ENCODE data around the gene SDS. TPM values are rescaled to one million over a fixed set of nuclear protein-coding genes. Genes with fewer than 3 reads are reported as not detected.
A peak's percentile ranks its signal among the peaks of the same experiment; 100 is the strongest.

The SDS gene
- total RNA-seq, 1 donor from 2014 or later: not detected

DNA sequence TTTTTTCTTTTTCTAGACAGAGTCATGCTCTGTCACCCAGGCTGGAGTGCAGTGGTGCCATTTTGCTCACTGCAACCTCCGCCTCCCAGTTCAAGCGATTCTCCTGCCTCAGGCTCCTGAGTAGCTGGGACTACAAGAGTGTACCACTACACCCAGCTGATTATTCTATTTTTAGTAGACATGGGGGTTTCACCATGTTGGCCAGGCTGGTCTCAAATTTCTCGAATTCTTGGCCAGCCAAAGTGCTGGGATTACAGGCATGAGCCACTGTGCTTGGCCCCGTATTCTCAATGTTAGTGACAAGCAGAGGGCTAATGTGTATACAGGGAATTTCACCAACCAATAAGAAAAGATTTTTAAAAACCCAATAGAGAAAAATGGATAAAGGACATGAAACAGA, 36.9 kb downstream of the SDS start:
- Histone ChIP-seq H3K36me3 (peaks cover 26% of the 10 kb centered on the region), H3K4me1 (peaks cover 35% of the 10 kb centered on the region), H3K27me3 (ENCODE audit: low read depth) (no peaks in the 10 kb centered on the region), H3K9me3 (replicated peaks) (no peaks in the 10 kb centered on the region), H3K4me3 (no peak overlapping the region), H3K27ac (replicated peaks) (peak overlapping the region; percentile 71)
- no peak for TF ChIP-seq CTCF (IDR thresholded peaks at IDR 0.05; ENCODE audit: borderline replicate concordance)
- intact Hi-C loops (cut with micrococcal nuclease): no loop called here
- peak; percentile 21 for DNase-seq

GRCh38 chr12:113365639-113366395, 37.9 kb downstream of the SDS start:
- DNase-seq: no peak
- no peak for TF ChIP-seq CTCF (IDR thresholded peaks at IDR 0.05; ENCODE audit: borderline replicate concordance)
- H3K27me3 ChIP-seq (ENCODE audit: low read depth): no peaks in the 10 kb centered on the region
- intact Hi-C loops (cut with micrococcal nuclease): no loop called here
- H3K27ac ChIP-seq (replicated peaks): peak overlapping the region; percentile 71
- peaks cover 17% of the 10 kb centered on the region for H3K36me3 ChIP-seq
- peaks cover 36% of the 10 kb centered on the region for H3K4me1 ChIP-seq
- no peaks in the 10 kb centered on the region for H3K9me3 ChIP-seq (replicated peaks)
- no peak overlapping the region for H3K4me3 ChIP-seq

DNA sequence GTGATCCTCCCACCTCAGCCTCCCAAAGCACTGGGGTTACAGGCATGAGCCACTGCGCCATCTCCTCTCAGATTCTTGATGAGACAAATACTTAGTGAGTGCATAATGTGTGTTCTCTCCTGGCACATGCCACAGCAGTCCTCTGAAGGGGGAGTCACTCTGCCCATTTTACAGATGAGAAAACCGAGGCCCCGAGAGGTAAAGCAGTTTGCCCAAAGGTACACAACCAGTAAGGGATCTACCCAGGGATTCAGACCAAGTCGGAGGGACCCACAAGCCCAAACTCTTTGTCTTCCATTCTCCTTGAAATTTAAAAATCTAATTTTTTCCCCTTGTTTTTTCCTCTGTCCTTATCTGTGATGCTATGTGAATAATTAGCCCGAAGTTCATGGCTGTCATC, 39.0 kb downstream of the SDS start:
- Histone ChIP-seq H3K27me3 (ENCODE audit: low read depth) (no peaks in the 10 kb centered on the region), H3K36me3 (peaks cover 13% of the 10 kb centered on the region), H3K4me3 (no peak overlapping the region), H3K9me3 (replicated peaks) (no peaks in the 10 kb centered on the region), H3K27ac (replicated peaks) (peak overlapping the region; percentile 71), H3K4me1 (peaks cover 45% of the 10 kb centered on the region)
- intact Hi-C loops (cut with micrococcal nuclease): no loop called here
- no peak for TF ChIP-seq CTCF (IDR thresholded peaks at IDR 0.05; ENCODE audit: borderline replicate concordance)
- DNase-seq: no peak

DNA sequence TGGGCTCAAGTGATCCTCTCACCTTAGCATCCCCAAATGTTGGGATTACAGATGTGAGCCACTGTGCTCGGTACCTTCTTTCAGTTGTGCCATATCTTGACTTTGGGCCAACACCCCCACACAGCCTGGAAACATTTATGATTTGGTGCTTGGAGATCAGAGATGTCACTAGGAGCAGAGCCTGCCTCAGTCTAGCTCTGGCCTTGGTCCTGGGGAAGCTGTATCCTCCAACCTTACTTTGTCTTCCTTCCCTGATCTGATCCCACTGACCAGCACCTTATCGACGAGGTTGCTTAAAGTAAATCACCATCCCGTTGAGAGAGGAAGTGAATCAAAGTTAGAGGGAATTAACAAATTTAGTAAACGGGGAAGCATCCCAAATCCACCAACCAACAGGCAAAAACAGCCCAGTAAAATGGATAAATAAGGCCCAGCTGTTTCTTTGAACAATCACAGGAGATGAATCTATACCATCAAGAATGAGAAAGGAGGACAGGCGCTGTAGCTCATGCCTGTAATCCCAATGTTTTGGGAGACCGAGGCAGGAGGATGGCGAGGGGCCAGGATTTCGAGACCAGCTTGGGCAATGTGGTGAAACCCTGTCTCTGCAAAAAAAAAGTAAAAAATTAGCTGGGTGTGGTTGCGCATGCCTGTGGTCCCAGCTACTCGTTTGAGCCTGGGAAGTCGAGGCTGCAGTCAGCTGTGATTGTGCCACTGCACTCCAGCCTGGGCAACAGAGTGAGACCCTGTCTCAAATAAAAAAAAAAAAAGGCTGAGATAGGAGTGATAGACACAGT, 41.9 kb downstream of the SDS start:
- intact Hi-C loops (cut with micrococcal nuclease): no loop called here
- Histone ChIP-seq H3K27ac (replicated peaks) (peak overlapping the region; percentile 8), H3K4me3 (no peak overlapping the region), H3K36me3 (peaks cover 13% of the 10 kb centered on the region), H3K4me1 (peaks cover 46% of the 10 kb centered on the region), H3K27me3 (ENCODE audit: low read depth) (no peaks in the 10 kb centered on the region), H3K9me3 (replicated peaks) (no peaks in the 10 kb centered on the region)
- DNase-seq: no peak
- TF ChIP-seq CTCF (IDR thresholded peaks at IDR 0.05; ENCODE audit: borderline replicate concordance): no peak

DNA sequence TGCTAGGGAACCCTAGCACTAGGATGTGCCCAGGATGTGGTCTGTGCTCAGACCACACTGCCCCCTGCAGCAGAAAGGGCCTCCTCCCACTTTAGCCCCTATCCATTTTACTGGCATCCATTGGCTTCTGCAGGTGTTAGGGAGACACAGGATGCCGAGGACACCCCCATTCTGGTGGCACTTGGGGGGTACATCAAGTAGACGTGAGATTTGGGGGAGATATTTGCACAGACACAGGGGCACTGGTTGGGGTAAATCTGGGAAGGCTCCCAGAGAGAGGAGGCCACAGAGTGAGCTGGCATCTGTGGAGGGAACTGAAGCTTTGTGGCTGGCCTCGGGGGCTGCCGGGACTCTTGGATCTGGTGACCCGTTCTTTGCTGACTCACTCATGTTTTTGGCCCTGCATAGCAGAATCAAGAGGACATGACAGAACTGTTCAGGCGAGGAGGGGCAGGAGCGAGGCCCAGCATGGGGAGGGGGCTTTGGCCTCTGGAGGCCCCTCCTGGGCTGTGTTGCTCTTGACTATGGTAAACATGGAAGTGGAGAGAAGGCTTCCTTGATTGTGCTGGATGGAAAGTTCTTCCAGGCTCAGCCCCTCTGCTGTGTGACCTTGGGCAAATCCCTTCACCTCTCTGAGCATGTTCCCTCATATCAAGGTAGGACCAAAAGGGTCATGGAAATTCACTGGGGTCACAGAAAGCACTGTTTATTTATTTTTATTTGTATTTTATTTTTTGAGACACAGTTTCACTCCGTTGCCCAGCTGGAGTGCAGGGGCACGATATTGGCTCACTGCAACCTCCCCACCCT, 43.5 kb downstream of the SDS start:
- DNase-seq: peak; percentile 23
- H3K36me3 ChIP-seq: peaks cover 7% of the 10 kb centered on the region
- peak overlapping the region; percentile 86 for H3K27ac ChIP-seq (replicated peaks)
- no peaks in the 10 kb centered on the region for H3K9me3 ChIP-seq (replicated peaks)
- TF ChIP-seq CTCF (IDR thresholded peaks at IDR 0.05; ENCODE audit: borderline replicate concordance): no peak
- no peaks in the 10 kb centered on the region for H3K27me3 ChIP-seq (ENCODE audit: low read depth)
- intact Hi-C loops (cut with micrococcal nuclease): no loop called here
- H3K4me3 ChIP-seq: peak overlapping the region; percentile 91
- peaks cover 34% of the 10 kb centered on the region for H3K4me1 ChIP-seq

Measured in left ventricle myocardium inferior (tissue), 1 donor.